PFSK-1 (cell line): ENCODE measurements around the gene SEMA4F.

Source experiments
- POLR2AphosphoS5 ChIP-seq: IDR thresholded peaks from 2 replicates; pipeline ENCODE4 v1.6.1; 2012; ENCODE audit warnings: low read depth, mild to moderate bottlenecking, control low read depth, low read length, moderate library complexity
- SIN3A ChIP-seq: IDR thresholded peaks from 2 replicates; pipeline ENCODE4 v1.6.1; 2012; ENCODE audit warnings: mild to moderate bottlenecking, low read length, moderate library complexity, borderline replicate concordance; ENCODE audit not compliant: insufficient read depth
- TAF1 ChIP-seq: IDR thresholded peaks from 2 replicates; pipeline ENCODE4 v1.6.1; 2012; ENCODE audit warnings: low read length, control low read depth, borderline replicate concordance; ENCODE audit not compliant: insufficient read depth

GRCh38 chr2:74659462-74659861, 5.4 kb downstream of the SEMA4F start:
- TF ChIP-seq SIN3A (no peak), POLR2AphosphoS5 (no peak), TAF1 (no peak)
